Ammon's horn (tissue), 1 donor: ENCODE results near the gene PLEKHG5.

ENCODE experiments used
- DNase-seq: peaks from one replicate; pipeline ENCODE4 v3.0.0-alpha.2; 2016; ENCODE audit warnings: low spot score

Gene PLEKHG5

DNA sequence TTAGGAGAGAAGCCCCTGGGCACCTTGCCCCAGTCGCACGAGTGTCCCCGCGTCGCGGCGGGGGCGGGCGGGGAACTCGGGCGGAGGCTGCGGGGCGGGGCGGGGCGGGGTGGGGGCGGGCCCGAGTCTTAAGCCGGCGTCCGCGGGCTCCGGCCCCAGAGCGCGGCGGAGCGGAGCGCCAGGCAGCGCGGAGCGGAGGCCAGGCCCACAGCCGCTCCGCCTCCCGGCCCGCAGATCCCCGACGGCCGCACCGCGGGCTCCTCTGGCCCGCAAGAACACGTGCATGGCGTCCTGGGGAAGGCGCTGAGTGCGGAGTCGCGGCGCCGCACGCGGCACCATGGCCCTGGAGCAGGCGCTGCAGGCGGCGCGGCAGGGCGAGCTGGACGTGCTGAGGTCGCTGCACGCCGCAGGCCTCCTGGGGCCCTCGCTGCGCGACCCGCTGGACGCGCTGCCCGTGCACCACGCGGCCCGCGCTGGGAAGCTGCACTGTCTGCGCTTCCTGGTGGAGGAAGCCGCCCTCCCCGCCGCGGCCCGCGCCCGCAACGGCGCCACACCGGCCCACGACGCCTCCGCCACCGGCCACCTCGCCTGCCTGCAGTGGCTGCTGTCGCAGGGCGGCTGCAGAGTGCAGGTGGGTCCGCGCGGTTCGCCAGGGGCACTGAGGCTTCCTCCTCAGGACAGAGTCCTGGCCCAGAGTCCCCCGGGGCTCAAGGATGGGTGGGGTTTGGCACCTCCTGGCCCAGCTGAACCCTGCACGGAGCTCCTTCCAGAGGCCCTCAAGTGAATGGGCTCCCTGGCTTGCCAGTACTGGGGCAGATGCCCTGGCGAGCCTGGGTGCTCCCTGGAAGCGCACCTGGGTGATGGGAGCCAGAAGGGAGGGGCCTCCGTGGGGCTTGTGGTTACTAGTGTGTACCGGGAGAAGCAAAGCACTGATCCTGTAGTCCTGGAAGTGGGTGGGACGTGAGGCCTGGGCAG is 66.6 kb downstream of the PLEKHG5 start, which contains the start of gene ESPN:
TSS of gene ESPN (plus strand) at position 158 of the 975 bp plus-strand sequence. CDS start at position 338, 180 bp downstream.
- no peak for DNase-seq

DNA sequence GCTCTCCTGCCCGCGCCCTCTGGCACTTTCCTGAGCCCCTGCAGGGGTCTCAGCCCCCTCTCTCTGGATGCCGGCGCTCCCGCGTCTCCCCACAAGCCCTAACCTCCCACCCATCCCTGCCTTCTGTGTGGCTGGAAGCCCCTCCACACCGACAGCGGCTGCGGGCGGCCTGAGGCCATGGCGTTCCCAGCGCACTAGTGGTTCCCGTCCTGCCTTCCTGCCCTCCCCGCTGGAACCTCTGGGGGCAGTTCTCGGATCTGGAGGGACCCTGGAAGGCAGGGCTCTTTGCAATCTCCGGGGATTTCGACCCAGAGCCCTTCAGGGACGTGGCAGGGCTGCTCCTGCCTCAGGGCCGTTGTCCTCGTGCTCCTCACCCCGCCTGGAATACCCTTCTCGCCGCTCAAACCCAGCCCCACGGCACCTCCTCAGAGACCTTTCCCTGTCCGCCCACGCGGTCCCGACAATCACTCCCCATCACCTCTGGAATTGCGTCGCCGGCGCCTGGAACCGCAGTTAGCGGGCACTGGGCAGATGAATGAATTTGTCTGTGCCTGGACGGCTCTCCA is 67.4 kb downstream of the PLEKHG5 start:
- no peak for DNase-seq

DNA sequence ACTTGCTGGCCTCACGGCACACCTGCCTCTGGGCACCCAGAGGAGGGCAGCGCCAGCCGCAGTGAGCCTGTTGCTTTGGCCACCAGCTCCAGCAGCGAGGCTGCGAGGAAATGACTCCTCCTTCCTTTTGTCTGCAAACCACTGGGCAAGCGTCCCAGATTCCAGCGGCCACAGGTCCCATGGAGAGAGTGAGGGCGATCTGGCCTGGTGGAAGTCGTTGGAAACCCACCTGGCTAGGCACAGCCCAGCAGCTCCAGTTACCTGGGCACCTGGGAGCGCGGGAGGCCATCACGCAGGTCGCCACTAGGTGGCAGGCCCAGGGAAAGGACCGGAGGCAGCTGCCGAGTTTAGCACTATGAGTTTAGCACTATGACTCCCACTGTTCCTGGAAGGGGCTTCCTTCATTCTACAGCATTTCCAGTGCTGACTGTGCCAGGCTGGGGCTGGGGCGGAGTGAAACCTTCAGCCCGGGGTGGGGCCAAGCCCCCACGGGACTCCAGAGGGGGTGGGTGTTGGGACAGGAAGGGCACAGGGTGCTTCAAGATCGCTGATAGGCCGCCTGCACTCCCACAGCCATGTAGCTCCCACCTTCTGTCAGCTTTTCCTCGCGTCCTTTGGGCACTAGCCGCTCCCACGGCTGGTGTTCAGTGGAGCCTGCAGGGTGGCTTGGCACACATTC is 68.0 kb downstream of the PLEKHG5 start:
- DNase-seq = peak; percentile 31

DNA sequence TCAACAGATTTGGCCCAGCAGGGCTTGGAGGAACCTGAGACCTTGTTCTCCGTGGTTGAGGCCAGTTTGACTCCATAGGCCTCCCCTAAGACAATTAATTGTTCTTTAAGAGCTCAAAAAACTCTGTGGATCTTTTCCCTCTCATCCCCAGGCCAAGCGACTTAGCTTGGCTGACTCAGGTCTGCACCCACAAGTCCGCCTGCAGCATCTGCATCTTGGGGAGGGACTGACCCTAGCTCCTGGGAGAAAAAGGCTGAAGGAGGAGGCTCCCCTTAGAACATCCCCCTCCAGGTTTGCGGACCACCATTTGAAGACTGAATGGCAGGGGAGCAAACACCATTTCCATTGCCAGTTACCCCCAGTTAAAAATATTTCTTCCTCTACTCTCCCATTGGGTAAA is 70.2 kb downstream of the PLEKHG5 start:
- no peak for DNase-seq

DNA sequence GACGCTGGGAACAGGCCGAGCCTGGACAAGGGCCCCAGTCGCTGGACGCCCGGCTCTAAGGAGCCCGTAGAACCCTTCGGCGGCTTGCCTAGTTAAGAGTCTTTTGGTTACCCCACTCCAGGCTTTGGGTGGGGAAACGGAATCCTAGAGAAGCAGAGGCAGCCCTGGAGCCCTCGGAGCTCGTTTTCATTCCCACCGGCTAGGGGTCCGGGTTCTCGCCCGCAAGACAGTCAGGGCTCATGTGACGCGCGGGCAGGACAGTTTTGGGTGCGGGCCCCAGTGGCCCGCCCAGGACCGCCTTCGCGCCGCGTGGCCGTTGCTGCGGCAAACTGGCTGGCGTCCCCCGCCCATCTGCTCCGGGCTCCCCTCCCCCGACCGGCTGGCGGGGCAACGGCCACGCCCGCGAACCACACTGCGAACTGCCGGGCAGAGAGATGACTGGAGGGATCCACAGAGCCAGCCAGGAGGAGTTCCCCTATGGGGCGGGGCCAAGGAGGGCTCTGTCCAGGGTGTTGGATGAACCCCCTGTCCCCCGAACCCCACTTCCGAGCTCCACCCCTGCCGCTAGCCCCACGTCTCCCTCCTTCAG is 70.9 kb downstream of the PLEKHG5 start:
- DNase-seq = no peak

DNA sequence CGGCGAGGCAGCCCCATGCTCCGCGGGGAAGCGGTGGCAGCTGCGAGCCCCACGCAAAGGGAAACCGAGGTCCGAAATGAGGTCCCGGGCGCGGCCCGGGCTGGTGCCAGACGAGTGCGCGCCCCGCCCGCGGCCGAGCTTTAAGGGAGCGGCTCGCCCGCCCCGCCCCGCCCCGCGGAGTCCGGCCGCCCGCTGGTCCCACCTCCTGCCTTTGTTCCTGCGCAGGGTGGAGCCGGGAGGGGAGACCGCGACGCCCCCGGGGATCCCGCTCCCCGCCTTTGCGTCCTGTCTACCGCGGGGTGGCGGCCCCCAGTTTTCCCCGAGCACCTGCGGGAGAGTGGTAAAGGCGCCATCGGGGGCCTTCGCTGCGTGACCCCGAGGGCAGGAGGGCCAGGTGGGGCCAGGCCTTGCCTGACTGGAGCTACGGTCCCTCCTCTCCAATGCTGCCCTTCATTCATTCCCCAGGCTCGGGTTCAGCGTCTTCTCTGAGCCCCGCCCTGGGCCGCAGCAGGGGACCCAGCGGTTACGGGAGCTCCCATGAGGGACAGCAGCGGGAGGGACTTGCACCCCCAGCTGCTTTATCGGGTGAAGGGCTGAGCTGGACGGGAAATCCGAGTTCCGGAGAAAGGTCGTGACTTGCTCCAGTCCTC is 71.5 kb downstream of the PLEKHG5 start, which contains the start of gene HES2:
TSS of gene HES2 (minus strand) at position 116 of the 650 bp plus-strand sequence. CDS start at position 17, 99 bp downstream.
- DNase-seq = no peak

DNA sequence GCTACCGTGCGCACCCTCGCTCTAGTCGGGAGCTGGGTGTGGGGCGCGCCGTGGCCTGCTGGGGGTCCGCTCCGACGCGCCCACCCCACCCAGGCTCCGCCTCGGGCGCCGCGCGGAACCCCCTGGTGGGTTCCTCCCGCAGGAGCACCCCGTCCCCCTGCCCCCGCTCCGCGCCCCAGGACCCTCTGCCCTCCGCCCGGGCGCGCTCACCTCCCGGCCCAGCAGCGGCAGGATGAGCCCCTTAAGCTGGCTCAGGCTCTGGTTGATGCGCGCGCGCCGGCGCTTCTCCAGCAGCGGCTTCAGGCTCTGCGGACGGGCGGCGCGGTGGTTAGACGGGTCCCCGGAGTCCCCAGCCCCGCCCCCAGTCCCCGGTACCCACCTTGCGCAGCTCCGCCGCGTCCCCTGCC is 72.1 kb downstream of the PLEKHG5 start:
- no peak for DNase-seq

DNA sequence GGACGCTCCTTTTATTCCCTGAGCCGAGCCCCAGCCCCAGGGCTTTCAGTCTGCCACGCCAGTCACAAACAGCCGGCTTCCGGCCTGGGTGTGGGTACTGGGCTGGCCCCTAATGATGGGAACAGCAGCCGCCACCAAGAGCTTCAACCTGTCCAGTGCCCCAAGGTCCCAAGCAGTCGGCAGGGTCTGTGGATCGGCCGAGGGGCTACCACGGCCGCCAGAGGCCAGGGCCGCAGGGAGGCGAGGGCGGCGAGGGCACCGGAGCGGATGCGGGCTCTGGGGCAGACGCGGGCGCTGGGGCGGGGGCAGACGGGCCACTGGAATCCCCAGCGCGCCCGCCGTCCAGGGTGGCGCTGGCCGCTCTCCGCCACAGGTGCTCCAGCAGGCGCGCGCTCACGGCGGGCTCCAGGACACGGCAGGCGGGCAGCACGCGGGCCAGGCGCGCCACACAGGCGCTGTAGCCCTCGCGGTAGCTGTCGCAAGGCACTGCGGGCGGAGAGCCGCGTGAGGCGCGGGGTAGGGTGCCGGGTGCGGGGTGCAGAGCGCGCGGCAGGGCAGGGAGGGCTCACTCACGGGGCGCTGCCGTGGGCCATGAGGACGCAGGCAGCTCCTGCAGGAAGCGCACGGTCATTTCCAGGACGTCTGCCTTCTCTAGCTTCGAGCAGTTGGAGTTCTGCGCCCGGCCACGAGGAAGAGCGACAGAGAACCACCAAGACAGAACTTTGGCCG is 72.6 kb downstream of the PLEKHG5 start:
- DNase-seq = no peak

DNA sequence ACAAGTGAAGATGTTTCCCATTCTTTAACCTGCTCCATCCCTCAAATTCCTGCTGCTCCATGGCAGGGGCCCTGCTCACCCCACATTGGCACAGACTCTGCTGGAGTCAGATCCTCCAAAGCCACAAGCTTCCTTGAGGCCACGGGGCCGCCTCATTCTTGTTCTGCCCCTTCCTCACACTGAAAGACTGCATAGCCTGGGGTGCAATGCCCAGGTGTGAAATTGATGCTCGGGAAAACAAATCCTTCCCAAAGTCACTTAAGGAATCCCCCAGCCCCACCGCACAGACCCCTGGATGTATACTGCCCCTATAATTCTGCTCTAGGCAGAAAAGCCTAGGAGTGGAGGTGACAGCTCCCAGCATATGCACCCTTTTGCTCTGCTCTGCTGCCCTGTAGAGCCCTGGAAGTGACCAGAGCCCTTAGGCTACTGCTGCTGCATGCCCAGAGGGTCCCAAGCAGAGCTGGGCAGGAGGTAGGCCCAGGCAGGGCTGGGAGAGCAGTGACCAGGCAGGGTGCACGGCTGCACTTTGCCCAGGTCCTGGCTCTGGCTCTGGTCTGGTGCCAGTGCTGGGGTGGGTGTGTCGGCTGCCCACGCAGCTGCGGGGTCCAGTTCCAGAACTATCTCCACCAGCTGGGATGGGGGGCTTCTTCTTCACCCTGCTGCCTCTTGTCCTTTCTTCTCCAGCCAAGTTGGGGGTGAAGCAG is 73.4 kb downstream of the PLEKHG5 start:
- DNase-seq = no peak
